ENCODE results near the gene MRPL2. TPM values are rescaled to one million over a fixed set of nuclear protein-coding genes. Genes with fewer than 3 reads are reported as not detected.

MRPL2 gene
- total RNA-seq: 10 to 100 TPM in 1 of 2 donors, 1 to 10 TPM in 1; 7.4 to 10.6 TPM

- TF ChIP-seq CTCF (IDR thresholded peaks at IDR 0.05): no peak
- DNase-seq (ENCODE audit: low spot score): peak; percentile 95
- Histone ChIP-seq H3K36me3 (peaks cover 5% of the 10 kb centered on the region), H3K4me3 (peak within 1 kb of the TSS; percentile 80), H3K27me3 (replicated peaks; ENCODE audit: insufficient read depth) (no peaks in the 10 kb centered on the region), H3K27ac (peak within 1 kb of the TSS; percentile 73 to 91), H3K4me1 (ENCODE audit: control insufficient read depth in 1 of 2, low read depth in 2 of 2) (peaks cover 9 to 28% of the 10 kb centered on the region in 2 donors), H3K9me3 (no peaks in the 10 kb centered on the region)
- peak; percentile 96 for ATAC-seq (ENCODE audit: insufficient number of reproducible peaks, low FRiP score, low read depth)
These were observed at the start of gene MRPL2, which contains the start of gene KLC4 for GRCh38 chr6:43059168-43060033. Gene MRPL2 (minus strand): TSS chr6:43059434. CDS start chr6:43059381, 53 bp downstream. Gene KLC4 (plus strand): TSS chr6:43059631. CDS start chr6:43061336, 1,705 bp downstream.

GRCh38 chr6:43107344-43108062 lies 48.3 kb upstream of the MRPL2 start:
- Histone ChIP-seq H3K4me3 (no peak overlapping the region), H3K36me3 (no peaks in the 10 kb centered on the region), H3K9me3 (no peaks in the 10 kb centered on the region), H3K27me3 (replicated peaks; ENCODE audit: insufficient read depth) (no peaks in the 10 kb centered on the region), H3K4me1 (ENCODE audit: control insufficient read depth in 1 of 2, low read depth in 2 of 2) (no peaks in the 10 kb centered on the region), H3K27ac (no peak overlapping the region)
- TF ChIP-seq CTCF (IDR thresholded peaks at IDR 0.05): no peak
- ATAC-seq (ENCODE audit: insufficient number of reproducible peaks, low FRiP score, low read depth) (no peak), DNase-seq (ENCODE audit: low spot score) (no peak)

- no peak for ATAC-seq (ENCODE audit: insufficient number of reproducible peaks, low FRiP score, low read depth)
- Histone ChIP-seq H3K4me3 (no peak overlapping the region), H3K4me1 (ENCODE audit: control insufficient read depth in 1 of 2, low read depth in 2 of 2) (no peaks in the 10 kb centered on the region), H3K27ac (no peak overlapping the region), H3K9me3 (no peaks in the 10 kb centered on the region), H3K36me3 (no peaks in the 10 kb centered on the region), H3K27me3 (replicated peaks; ENCODE audit: insufficient read depth) (no peaks in the 10 kb centered on the region)
- no peak for DNase-seq (ENCODE audit: low spot score)
- TF ChIP-seq CTCF (IDR thresholded peaks at IDR 0.05): no peak
These were observed 46.4 kb upstream of the MRPL2 start for GRCh38 chr6:43105538-43106222.

GRCh38 chr6:43103253-43103876 lies 44.1 kb upstream of the MRPL2 start:
- no peak overlapping the region for H3K4me3 ChIP-seq
- DNase-seq (ENCODE audit: low spot score) (no peak), ATAC-seq (ENCODE audit: insufficient number of reproducible peaks, low FRiP score, low read depth) (no peak)
- no peaks in the 10 kb centered on the region for H3K4me1 ChIP-seq (ENCODE audit: control insufficient read depth in 1 of 2, low read depth in 2 of 2)
- H3K27me3 ChIP-seq (replicated peaks; ENCODE audit: insufficient read depth): no peaks in the 10 kb centered on the region
- H3K36me3 ChIP-seq: no peaks in the 10 kb centered on the region
- no peaks in the 10 kb centered on the region for H3K9me3 ChIP-seq
- no peak for TF ChIP-seq CTCF (IDR thresholded peaks at IDR 0.05)
- H3K27ac ChIP-seq: no peak overlapping the region

All from thoracic aorta (tissue), 2 donors.